ENCODE results near the gene CPNE9.

CPNE9 gene

GRCh38 chr3:9688961-9689360 is 14.7 kb upstream of the CPNE9 start:
- no peak for DNase-seq

DNA sequence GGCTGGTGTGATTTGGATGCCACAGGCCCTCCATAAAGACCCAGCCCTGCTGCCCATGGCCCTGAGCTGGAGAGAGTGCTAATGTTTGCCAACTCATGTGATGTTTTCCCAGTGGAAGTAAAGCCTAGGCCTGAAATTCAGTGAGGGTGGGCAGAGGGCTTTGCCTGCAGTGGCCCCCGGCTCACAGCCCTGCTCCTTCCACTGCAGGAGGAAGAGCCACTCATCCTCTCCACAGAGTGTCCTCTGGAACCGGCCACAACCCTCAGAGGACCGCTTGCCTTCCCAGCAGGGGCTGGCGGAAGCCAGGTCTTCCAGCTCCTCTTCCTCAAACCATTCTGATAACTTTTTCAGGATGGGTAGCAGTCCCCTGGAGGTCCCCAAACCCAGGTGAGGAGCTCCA is 13.9 kb upstream of the CPNE9 start:
- no peak for DNase-seq

GRCh38 chr3:9690451-9691450 is 12.9 kb upstream of the CPNE9 start:
- no peak for DNase-seq

- DNase-seq, result no peak
Measured at GRCh38 chr3:9691636-9692035, 12.0 kb upstream of the CPNE9 start.

DNA sequence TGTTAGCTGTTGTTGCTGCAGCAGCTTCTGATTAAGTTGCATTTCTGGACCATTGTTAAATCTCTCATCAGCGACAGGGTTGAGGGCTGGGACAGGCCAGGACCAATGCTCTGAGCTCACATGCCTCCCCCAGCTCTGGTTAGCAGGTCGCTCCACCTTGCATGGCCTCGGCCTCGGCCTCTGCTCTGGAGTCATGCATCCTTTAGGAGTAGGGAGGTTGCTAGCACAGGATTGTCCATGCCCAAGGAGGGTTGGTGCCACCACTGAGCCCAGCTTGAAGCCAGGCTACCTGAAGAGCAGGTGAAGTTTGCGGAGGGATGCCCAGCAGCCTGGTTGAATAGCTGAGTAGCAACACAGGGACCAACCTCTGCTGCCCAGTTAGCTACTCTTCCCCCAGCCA is 11.2 kb upstream of the CPNE9 start:
- no peak for DNase-seq

DNA sequence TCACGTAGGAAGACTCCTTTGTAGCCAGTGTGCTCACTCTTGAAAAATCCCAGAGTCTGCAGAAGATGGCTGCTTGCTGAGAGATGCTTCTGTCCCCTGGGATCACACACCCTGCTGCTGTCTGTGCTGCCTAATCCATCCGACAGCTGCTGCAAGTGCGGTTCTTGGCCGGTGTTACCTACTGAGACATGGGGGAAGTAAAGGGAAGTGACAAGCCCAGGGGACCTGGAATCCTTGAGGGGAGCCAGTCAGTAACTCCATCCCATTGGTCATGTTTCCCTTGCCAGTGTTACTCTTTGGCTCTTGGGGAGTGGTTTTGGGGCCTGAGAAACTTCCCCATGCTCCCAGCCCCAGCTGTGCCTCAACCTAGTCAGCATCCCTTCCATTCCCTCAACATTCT is 8.3 kb upstream of the CPNE9 start:
- no peak for DNase-seq

DNA sequence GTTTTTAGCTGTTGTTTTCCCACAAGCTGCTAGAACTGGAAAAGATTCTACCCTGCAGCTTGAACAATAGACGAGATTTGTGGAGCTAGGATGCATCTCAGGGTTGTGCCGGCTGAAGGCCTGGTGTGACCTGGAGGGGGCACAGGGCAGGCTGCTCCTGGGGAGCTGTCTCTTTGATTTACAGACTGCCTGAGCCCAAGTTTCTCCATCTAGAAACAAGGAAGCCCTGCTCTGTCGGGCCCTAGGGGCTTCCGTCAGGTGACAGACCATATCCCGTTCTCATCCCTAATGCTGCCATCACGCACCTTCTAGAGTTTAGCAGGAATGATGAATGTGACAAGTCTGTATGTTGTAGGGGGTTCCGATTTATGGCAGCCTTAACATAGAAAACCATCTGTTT is 7.9 kb upstream of the CPNE9 start:
- no peak for DNase-seq

DNA sequence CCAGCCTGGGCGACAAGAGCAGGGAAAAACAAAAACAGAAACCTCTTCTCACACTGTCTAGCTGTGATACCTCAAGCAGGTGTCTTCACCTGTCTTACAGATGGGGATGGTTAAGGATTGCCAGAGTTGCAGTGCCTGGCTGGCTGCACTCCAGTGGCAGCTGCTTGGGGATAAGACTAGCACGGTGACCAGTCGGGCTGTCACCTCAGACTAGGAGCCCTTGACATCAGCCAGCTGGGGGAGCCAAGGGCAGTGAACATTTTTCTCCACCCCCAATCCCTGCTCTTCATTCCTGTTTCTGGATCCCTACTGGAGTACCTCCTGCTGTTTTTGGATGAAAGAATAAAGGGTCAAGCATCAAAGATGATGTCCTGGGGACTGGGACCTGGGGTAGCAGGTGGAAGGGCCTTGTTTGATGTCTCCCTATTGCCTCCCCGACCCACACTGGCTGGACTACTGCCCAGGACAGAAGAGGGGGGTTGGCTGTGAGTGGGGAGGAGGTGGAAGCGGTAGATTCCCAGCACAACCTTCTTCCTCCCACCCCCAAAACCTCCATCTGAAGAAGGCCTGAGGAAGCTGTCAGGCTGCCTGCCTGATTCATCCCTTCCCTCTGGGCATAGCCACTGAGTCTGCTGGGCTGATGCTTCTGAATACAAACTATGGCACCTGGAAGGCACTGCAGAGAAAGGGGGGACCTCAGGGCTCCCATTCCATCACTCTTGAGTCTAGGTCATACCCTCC is 7.0 kb upstream of the CPNE9 start:
- DNase-seq, result no peak

GRCh38 chr3:9697892-9698291 is 5.7 kb upstream of the CPNE9 start:
- no peak for DNase-seq

GRCh38 chr3:9698293-9698692 is 5.3 kb upstream of the CPNE9 start:
- DNase-seq, result no peak

DNA sequence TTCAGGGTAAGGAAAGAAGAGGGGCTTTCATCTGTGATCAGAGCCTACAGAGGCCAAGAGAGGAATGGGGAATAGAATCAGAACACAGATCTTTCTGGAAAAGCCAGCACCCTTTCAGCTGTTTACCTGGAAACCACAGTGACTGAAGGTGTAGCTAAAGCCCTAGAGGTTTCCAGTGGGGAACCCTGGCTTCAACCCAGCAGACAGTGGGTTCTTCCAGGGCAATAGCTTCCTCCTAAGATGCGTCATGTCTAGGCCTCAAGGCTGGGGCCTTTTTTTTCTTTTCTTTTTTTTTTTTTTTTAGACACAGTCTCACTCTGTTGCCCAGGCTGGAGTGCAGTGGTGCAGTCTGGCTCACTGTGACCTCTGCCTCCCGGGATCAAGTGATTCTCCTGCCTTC is 3.1 kb upstream of the CPNE9 start:
- DNase-seq, result no peak

DNA sequence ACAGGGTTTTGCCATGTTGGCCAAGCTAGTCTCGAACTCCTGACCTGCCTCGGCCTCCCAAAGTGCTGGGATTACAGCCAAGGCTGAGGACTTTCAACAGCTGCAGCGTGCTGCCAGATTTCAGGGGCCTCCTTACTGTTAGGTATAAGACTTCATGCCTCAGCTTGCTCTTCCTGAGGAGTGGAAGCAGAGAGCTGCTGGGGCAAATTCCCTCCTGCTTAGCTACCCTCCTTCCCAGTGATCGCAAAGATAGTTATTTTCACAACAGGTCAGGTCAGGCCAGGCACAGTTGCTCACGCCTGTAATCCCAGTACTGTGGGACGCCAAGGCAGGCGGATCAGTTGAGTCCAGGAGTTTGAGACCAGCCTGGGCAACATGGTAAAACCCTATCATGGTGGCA is 2.6 kb upstream of the CPNE9 start:
- no peak for DNase-seq

DNA sequence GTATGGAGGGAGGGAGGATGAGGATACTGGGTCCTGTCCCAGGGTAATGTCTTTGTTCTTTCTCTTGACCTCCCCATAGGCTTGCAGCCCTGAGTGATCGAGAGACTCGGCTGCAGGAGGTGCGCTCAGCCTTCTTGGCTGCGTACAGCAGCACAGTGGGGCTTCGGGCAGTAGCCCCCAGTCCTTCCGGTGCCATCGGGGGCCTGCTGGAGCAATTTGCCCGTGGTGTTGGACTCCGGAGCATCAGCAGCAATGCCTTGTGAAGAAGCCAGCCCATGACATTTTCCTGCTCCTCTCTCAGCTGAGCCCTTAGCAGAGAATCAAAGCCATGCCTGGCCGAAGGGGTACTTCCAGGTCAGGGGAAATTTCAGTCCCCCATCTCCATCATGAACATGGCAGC is 1.9 kb upstream of the CPNE9 start:
- no peak for DNase-seq

- DNase-seq, result no peak
Measured at GRCh38 chr3:9703240-9703639, 393 bp upstream of the CPNE9 start.

GRCh38 chr3:9704347-9705322 is 1.0 kb downstream of the CPNE9 start:
- DNase-seq, result peak; percentile 75

DNA sequence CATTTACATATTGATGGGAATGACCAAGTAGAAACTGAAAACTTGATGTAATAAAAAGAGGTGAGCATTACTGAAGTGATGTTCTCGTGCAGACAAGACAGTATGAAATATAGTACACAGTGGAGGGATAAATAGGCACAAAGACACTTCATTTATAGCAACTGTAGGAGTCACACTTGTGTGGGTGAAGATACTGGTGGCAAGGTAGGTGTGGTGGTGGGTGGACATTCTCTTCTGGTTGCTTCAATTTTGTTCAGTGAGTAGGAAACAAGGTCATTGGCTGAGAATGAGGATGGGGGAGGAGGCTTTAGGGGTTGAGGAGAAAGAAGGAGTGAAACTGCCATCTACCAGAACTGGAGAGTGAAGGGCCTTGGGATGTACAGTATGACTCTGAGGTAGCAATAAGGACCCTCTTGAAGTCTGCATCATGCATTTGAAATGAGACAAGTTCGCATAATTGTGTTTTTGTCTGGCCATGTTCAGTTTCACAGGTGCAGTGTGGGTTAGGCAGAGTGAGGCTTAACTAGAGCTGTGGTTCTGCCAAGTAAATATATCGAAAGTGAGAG is 6.6 kb downstream of the CPNE9 start:
- no peak for DNase-seq

DNA sequence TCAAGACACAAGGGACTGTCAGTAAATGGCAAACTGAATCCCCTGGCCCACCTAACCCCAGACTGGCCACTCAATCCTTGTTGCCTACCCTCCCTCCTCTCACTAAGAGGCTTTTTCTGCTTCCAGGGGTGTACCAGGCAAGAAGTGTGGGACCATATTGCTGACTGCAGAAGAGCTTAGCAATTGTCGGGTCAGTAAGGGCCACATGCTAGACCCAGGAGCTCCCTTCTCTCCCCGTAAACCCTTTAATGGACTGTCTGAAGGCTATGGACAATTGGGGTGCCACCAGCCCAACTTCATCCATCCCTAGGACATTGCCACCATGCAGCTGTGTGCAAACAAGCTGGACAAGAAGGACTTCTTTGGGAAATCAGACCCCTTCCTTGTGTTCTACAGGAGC is 8.8 kb downstream of the CPNE9 start:
- DNase-seq, result no peak

DNA sequence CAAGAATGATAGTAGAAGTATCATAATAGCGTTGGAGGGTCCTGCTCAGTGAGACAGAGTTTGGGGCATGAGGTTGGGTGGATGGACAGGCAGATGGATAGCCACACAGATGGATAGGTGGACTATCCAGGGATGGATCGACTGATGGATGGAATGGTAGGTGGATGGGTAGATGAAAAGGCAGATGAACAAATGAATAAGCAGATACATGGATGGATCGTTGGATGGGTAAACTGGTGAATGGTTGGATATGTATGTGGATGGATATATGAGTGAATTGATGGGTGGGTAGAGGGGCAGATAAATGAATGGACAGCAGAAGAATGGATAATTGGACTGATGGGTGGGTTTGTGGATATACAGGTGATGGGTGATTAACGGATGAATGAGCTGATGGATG is 9.5 kb downstream of the CPNE9 start:
- DNase-seq, result no peak

DNA sequence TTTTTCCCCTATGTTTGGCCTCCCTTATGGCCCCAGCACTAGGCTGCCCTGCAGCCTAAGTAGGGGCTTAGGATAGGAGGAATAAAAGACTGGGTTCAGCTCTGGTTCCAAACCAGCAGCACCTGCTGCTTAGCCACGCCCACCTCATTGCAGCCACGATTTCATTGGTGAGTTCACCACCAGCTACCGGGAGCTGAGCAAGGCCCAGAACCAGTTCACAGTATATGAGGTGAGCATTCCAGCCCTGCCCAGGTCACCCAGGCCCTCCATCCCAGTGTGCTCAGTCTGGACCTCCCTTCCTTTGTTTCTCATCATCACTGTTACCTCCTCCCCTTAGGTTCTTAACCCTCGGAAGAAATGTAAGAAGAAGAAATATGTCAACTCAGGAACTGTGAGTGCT is 11.5 kb downstream of the CPNE9 start:
- DNase-seq, result peak; percentile 1

GRCh38 chr3:9715764-9716437 is 12.3 kb downstream of the CPNE9 start:
- no peak for DNase-seq

DNA sequence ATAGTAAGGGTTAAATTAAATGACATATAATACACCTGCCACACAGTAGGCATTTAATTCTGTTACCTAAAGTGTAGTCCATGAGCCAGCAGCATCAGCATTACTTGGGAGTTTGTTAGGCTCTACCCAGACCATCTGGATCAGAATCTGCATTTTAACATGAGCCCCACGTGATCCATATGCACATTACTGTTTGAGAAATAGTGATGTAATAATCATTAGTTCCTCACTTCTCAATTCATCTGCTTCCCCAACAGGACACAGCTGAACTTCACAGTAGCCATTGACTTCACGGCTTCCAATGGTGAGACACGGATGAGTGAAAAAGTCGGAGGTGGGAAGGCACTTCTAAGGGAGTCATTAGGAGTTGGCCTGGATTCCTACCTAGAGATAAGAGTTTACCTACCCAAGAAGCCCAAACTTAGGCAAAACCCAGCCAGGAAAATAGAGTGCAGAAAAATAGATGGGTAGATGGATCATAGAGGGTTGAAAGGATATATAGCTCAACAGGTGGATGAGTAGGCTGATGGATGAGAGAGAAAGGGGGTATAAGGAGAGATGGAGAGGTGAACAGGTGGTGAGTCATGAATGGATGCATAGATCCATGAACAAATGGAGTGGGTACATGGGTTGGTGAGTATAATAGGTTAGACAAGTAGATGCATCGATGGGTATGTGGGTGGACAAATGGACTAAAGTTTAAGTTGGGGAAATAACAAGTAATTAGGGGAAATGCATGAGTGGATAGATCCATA is 13.3 kb downstream of the CPNE9 start:
- no peak for DNase-seq
